Common myeloid progenitor, CD34-positive (primary cell): ENCODE results near the gene ESF1.
A peak's percentile ranks its signal among the peaks of the same experiment; 100 is the strongest.

Experiments used
- CTCF ChIA-PET: fragments of 350-600 bp; sonication (Branson Sonifier 250); formaldehyde crosslinking; loops from one replicate; lab custom pipeline; 2021; ENCODE audit warnings: antibody characterized with exemption; lab: Charles Lee
- POLR2A ChIA-PET: fragments of 350-600 bp; sonication (Branson Sonifier 250); formaldehyde crosslinking; loops from one replicate; lab custom pipeline; 2021; ENCODE audit warnings: antibody characterized with exemption; lab: Charles Lee
- DNase-seq, 3 donors: peaks; one replicate each; pipeline versions ENCODE4 v3.0.0 to v3.0.0-alpha.2; 2013
- H3K27ac ChIP-seq, 2 experiments: 1 replicate in 1 of 2; 2 replicates in 1 of 2; pipeline ENCODE4 v1.7.0; 2013; ENCODE audit warnings: inconsistent platforms in 2 of 2, low read length in 2 of 2, mild to moderate bottlenecking in 2 of 2, low read depth in 1 of 2, moderate library complexity in 1 of 2; ENCODE audit not compliant: severe bottlenecking in 2 of 2, insufficient read depth in 1 of 2, poor library complexity in 1 of 2
- H3K27me3 ChIP-seq, 5 experiments: replicated peaks in 2 of 5; 1 replicate in 3 of 5; 2 replicates in 2 of 5; pipeline versions ENCODE4 v1.6.1 to v1.7.0; 2013; ENCODE audit warnings: low read length in 4 of 5, mild to moderate bottlenecking in 2 of 5, moderate library complexity in 2 of 5, inconsistent platforms in 1 of 5; ENCODE audit not compliant: insufficient read depth in 5 of 5, control insufficient read depth in 4 of 5
- H3K36me3 ChIP-seq, 4 experiments: 1 replicate in 2 of 4; 2 replicates in 2 of 4; pipeline versions ENCODE4 v1.6.1 to v1.7.0; 2013; ENCODE audit warnings: low read length in 3 of 4, control low read depth in 1 of 4, mild to moderate bottlenecking in 1 of 4; ENCODE audit not compliant: control insufficient read depth in 4 of 4, insufficient read depth in 4 of 4
- H3K4me1 ChIP-seq, 4 experiments: 1 replicate in 3 of 4; 2 replicates in 1 of 4; pipeline versions ENCODE4 v1.6.1 to v1.7.1; 2013; ENCODE audit warnings: low read length in 3 of 4, mild to moderate bottlenecking in 3 of 4, control low read depth in 1 of 4, inconsistent platforms in 1 of 4, moderate library complexity in 1 of 4; ENCODE audit not compliant: control insufficient read depth in 4 of 4, insufficient read depth in 4 of 4; ENCODE audit errors: control extremely low read depth in 1 of 4
- H3K4me3 ChIP-seq, 7 experiments: 1 replicate in 4 of 7; 2 replicates in 3 of 7; pipeline versions ENCODE4 v1.5.1 to v1.7.0; 2013; ENCODE audit warnings: mild to moderate bottlenecking in 7 of 7, low read length in 6 of 7, moderate library complexity in 6 of 7, inconsistent platforms in 2 of 7, low read depth in 2 of 7, control low read depth in 1 of 7; ENCODE audit not compliant: insufficient read depth in 4 of 7, control insufficient read depth in 1 of 7; ENCODE audit errors: extremely low read depth in 1 of 7
- H3K9me3 ChIP-seq, 5 experiments: 1 replicate in 4 of 5; 2 replicates in 1 of 5; pipeline versions ENCODE4 v1.6.1 to v1.7.1; 2013; ENCODE audit warnings: low read length in 4 of 5, mild to moderate bottlenecking in 2 of 5, inconsistent platforms in 1 of 5, low read depth in 1 of 5, moderate library complexity in 1 of 5; ENCODE audit not compliant: control insufficient read depth in 4 of 5, insufficient read depth in 2 of 5; ENCODE audit errors: control extremely low read depth in 1 of 5
- WGBS: methylation state at CpG from one replicate; pipeline ENCODE4 v1.1.5; 2013; ENCODE audit not compliant: insufficient coverage; 5-methylcytosine and 5-hydroxymethylcytosine counted together

Gene ESF1

GRCh38 chr20:13791540-13792459 lies 7.1 kb upstream of the ESF1 start:
- CTCF ChIA-PET, result interaction anchor here (1.0 to 1.6 kb wide), 2 partner anchors 22 to 37 kb away, joined by 4 to 5 read pairs; no protein-coding TSS in a partner anchor
- POLR2A ChIA-PET, result no interaction called here

GRCh38 chr20:13790708-13791107 lies 6.0 kb upstream of the ESF1 start:
- H3K9me3 ChIP-seq, result no peaks in the 10 kb centered on the region
- POLR2A ChIA-PET, result no interaction called here
- no peak overlapping the region for H3K27ac ChIP-seq
- WGBS, result no CpG with 5 or more reads among the region's 2 CpGs
- H3K36me3 ChIP-seq, result peaks cover 6 to 68% (median 40%) of the 10 kb centered on the region in 4 experiments
- no peak overlapping the region for H3K4me3 ChIP-seq
- H3K27me3 ChIP-seq, result no peaks in the 10 kb centered on the region
- no peak for DNase-seq
- H3K4me1 ChIP-seq, result peaks cover 9 to 13% (median 11%) of the 10 kb centered on the region in 4 experiments
- CTCF ChIA-PET, result no interaction called here

More at GRCh38 chr20:13791540-13792459, 7.1 kb upstream of the ESF1 start:
- H3K4me1 ChIP-seq, result peaks cover 0 to 7% (median 1%) of the 10 kb centered on the region in 4 experiments
- H3K9me3 ChIP-seq, result no peaks in the 10 kb centered on the region
- peaks cover 6 to 77% (median 48%) of the 10 kb centered on the region in 4 experiments for H3K36me3 ChIP-seq
- H3K27ac ChIP-seq, result no peak overlapping the region
- DNase-seq, result no peak
- WGBS, result 100% methylated on average over 2 of the region's 2 CpGs
- no peak overlapping the region for H3K4me3 ChIP-seq
- H3K27me3 ChIP-seq, result no peaks in the 10 kb centered on the region

GRCh38 chr20:13788167-13788834 lies 3.6 kb upstream of the ESF1 start:
- 33% methylated on average over 1 of the region's 1 CpG for WGBS
- no peak overlapping the region for H3K4me3 ChIP-seq
- CTCF ChIA-PET, result interaction anchor here (0.9 to 1.9 kb wide), 7 partner anchors 9 to 862 kb away, joined by 3 to 14 read pairs (median 4); no protein-coding TSS in a partner anchor

GRCh38 chr20:13786143-13786828 lies 1.6 kb upstream of the ESF1 start:
- Histone ChIP-seq H3K4me1 (peaks cover 16 to 25% (median 21%) of the 10 kb centered on the region in 4 experiments), H3K27ac (peak overlapping the region in 1 of 2 experiments; percentile 90), H3K27me3 (no peaks in the 10 kb centered on the region), H3K36me3 (peaks cover 9 to 36% (median 19%) of the 10 kb centered on the region in 4 experiments), H3K9me3 (no peaks in the 10 kb centered on the region), H3K4me3 (peak overlapping the region in 6 of 7 experiments; percentile 5 to 99 (median 56))
- ChIA-PET CTCF (no interaction called here), POLR2A (no interaction called here)
- no peak for DNase-seq
- 97% methylated on average over 3 of the region's 8 CpGs for WGBS

More at GRCh38 chr20:13788167-13788834, 3.6 kb upstream of the ESF1 start:
- no peaks in the 10 kb centered on the region for H3K27me3 ChIP-seq
- no peaks in the 10 kb centered on the region for H3K9me3 ChIP-seq
- DNase-seq, result peak; percentile 55 to 75 (median 72)
- H3K4me1 ChIP-seq, result peaks cover 16 to 24% (median 21%) of the 10 kb centered on the region in 4 experiments
- H3K36me3 ChIP-seq, result peaks cover 6 to 46% (median 28%) of the 10 kb centered on the region in 4 experiments
- H3K27ac ChIP-seq, result no peak overlapping the region
- POLR2A ChIA-PET, result interaction anchor here (0.6 to 0.7 kb wide), 2 partner anchors 29 to 266 kb away, joined by 3 to 4 read pairs; no protein-coding TSS in a partner anchor

- peaks cover 9 to 34% (median 17%) of the 10 kb centered on the region in 4 experiments for H3K36me3 ChIP-seq
- POLR2A ChIA-PET, result interaction anchor here (0.6 kb wide), 1 partner anchor 13 kb away, joined by 3 read pairs; no protein-coding TSS in a partner anchor
- H3K4me1 ChIP-seq, result peaks cover 16 to 25% (median 21%) of the 10 kb centered on the region in 4 experiments
- DNase-seq, result peak in 1 of 3 donors; percentile 33
- CTCF ChIA-PET, result interaction anchor here (0.9 to 2.0 kb wide), 6 partner anchors 9 to 238 kb away, joined by 3 to 10 read pairs (median 4); no protein-coding TSS in a partner anchor
- H3K27ac ChIP-seq, result peak overlapping the region in 1 of 2 experiments; percentile 90
- WGBS, result under 1% methylated on average over 21 of the region's 26 CpGs
- H3K27me3 ChIP-seq, result no peaks in the 10 kb centered on the region
- no peaks in the 10 kb centered on the region for H3K9me3 ChIP-seq
- H3K4me3 ChIP-seq, result peak overlapping the region; percentile 84 to 99 (median 89)
These were observed 337 bp downstream of the ESF1 start for GRCh38 chr20:13784271-13784892.

- POLR2A ChIA-PET, result interaction anchor here (0.6 kb wide), 1 partner anchor 12 kb away, joined by 3 read pairs; no protein-coding TSS in a partner anchor
These were observed 1.2 kb downstream of the ESF1 start for GRCh38 chr20:13783528-13783927.

More at GRCh38 chr20:13783528-13783927, 1.2 kb downstream of the ESF1 start:
- Histone ChIP-seq H3K4me3 (peak overlapping the region in 3 of 7 experiments; percentile 89 to 99 (median 94)), H3K27ac (peak overlapping the region in 1 of 2 experiments; percentile 90), H3K27me3 (no peaks in the 10 kb centered on the region), H3K4me1 (peaks cover 16 to 25% (median 21%) of the 10 kb centered on the region in 4 experiments), H3K36me3 (peaks cover 11 to 38% (median 16%) of the 10 kb centered on the region in 4 experiments), H3K9me3 (no peaks in the 10 kb centered on the region)
- over 99% methylated on average over 11 of the region's 13 CpGs for WGBS
- DNase-seq, result no peak
- CTCF ChIA-PET, result interaction anchor here (1.7 to 2.0 kb wide), 2 partner anchors 12 to 13 kb away, joined by 4 to 10 read pairs; no protein-coding TSS in a partner anchor
